Heart right ventricle (tissue), 16 donors: Measurements from ENCODE around the gene AKTIP. TPM values are rescaled to one million over a fixed set of nuclear protein-coding genes. Genes with fewer than 3 reads are reported as not detected.

Experiments used
- ATAC-seq, 8 donors: fragments of 200-7000 bp; cut with Tn5 transposase; one replicate each; pipeline ENCODE4 v1.9.1; 2020; ENCODE audit warnings: mild to moderate bottlenecking in 8 of 8, moderate library complexity in 8 of 8, moderate number of reproducible peaks in 1 of 8
- DNase-seq, 2 donors: peaks; one replicate each; pipeline ENCODE4 v3.0.0-alpha.2; 2020
- H3K27ac ChIP-seq, 10 donors: fragments of 200-600 bp; sonication (generic) in 2 of 10; one replicate each; pipeline versions ENCODE4 v1.5.0 to v1.8.0; 2020 to 2022; ENCODE audit warnings: mild to moderate bottlenecking in 3 of 10
- H3K27me3 ChIP-seq, 7 donors: fragments of 200-600 bp; one replicate each; pipeline ENCODE4 v1.8.0; 2021 to 2022; ENCODE audit warnings: mild to moderate bottlenecking in 2 of 7
- H3K36me3 ChIP-seq, 9 donors: fragments of 200-600 bp; sonication (generic) in 1 of 9; one replicate each; pipeline versions ENCODE4 v1.5.0 to v1.8.0; 2020 to 2022; ENCODE audit warnings: mild to moderate bottlenecking in 2 of 9
- H3K4me1 ChIP-seq, 9 donors: fragments of 200-600 bp; sonication (generic) in 1 of 9; one replicate each; pipeline versions ENCODE4 v1.5.0 to v1.8.0; 2020 to 2022; ENCODE audit warnings: mild to moderate bottlenecking in 4 of 9
- H3K4me3 ChIP-seq, 10 donors: fragments of 200-600 bp; sonication (generic) in 2 of 10; one replicate each; pipeline versions ENCODE4 v1.5.0 to v1.8.0; 2020 to 2022; ENCODE audit warnings: mild to moderate bottlenecking in 7 of 10, moderate library complexity in 2 of 10
- H3K9me3 ChIP-seq, 11 donors: fragments of 200-600 bp in 10 of 11; sonication (generic) in 2 of 11; one replicate each; pipeline versions ENCODE4 v1.5.0 to v1.8.0; 2013 to 2022; ENCODE audit warnings: mild to moderate bottlenecking in 2 of 11, control low read depth in 1 of 11, moderate library complexity in 1 of 11
- WGBS, 2 donors: extraction: QIAGEN DNeasy Blood & Tissue Kit; methylation state at CpG; one replicate each; pipeline ENCODE4 v1.1.7; 2013; ENCODE audit warnings: inconsistent platforms in 1 of 2; 5-methylcytosine and 5-hydroxymethylcytosine counted together
- intact Hi-C, 10 donors: fragments of 100-400 bp; cut with DNase I; formaldehyde crosslinking; loops; one replicate each; pipeline versions ENCODE4 v1.11.1 to v1.14.2; 2022
- long read RNA-seq, 3 donors: library from polyadenylated mRNA; unstranded; transcript quantifications; one replicate each; pipeline ENCODE4 v2.0.0, GENCODE V29; 2020 to 2021
- polyA plus RNA-seq, 2 donors: library from polyadenylated mRNA; stranded (reverse); fragments of 200-250 nt; gene quantifications; one replicate each; pipeline ENCODE4 v1.2.3, GENCODE V29; 2013
- total RNA-seq, 10 donors: library from RNA; stranded (reverse); fragmentation: NEBNext Ultra II Directional in 3 of 10; extraction: Animal tissue kit (Norgen Biotek cat#: 25700) in 3 of 10; gene quantifications; one replicate each; pipeline versions ENCODE4 v1.2.1 to v1.2.4, GENCODE V29; 2021 to 2023
- TF ChIP-seq, protein P1 (sequence below), 9 donors: fragments of 200-600 bp; sonication (generic) in 2 of 9; IDR thresholded peaks; one replicate each; pipeline versions ENCODE4 v1.5.0 to v1.8.0; 2021 to 2022; ENCODE audit warnings: antibody characterized with exemption in 9 of 9, mild to moderate bottlenecking in 5 of 9, moderate library complexity in 1 of 9
- donor health status: Arrhythmogenic right ventricular cardiomyopathy.
- donor health status: ischemic (EF 13 %, LVEDD 7.1; RV severe dilation, severe dysfunction).
- donor health status: healthy with polysubstance abuse.
- donor health status: DM: no; HTN: yes; CAD: no.
- donor health status: DM: no; HTN: no; CAD: no.
- donor health status: ischemic (EF 25% LVEDD 6.9; RV normal size, moderate dysfunction).
- donor health status: ischemic (EF 25% LVEDD 5.7; RV mildly dilated, moderate dysfunction).
- donor health status: healthy.
- donor health status: DM: yes; HTN: yes; CAD: no.
- donor health status: Ischemic cardiomyopathy.
- donor health status: ischemic (EF 35%, LVEDD 5.7; RV mildly dilated, moderate dysfunction).
- donor health status: nonischemic (EF 11% LVEDD 7.7; RV severe dilation, severe dysfunction).
- donor health status: DM: yes; HTN: yes; CAD: no.
- donor health status: PGD.
- donor health status: ischemic (EF 29% LVEDD 5.4; RV normal size, mild dysfunction).
- donor health status: nonischemic (EF 23%, LVEDD 6.1; RV moderate dilation, normal function).

AKTIP gene
- total RNA-seq (100 to 1,000 TPM in 1 of 10 donors, 10 to 100 TPM in 9; 61.4 to 105 (median 75.6) TPM), polyA plus RNA-seq (10 to 100 TPM; 33.4 to 48.7 TPM)
- long read RNA-seq, donor 1, transcript AKTIP-202 (10 exons, 2,426 nt): major isoform, 18 of 82 reads
- long read RNA-seq, donor 1, partial matches to known transcripts: 2 of 82 reads
- long read RNA-seq, donor 1, other reads (novel, unspliced or antisense): 60 of 82 reads
- long read RNA-seq, donor 2, transcript AKTIP-202 (10 exons, 2,426 nt): major isoform, 14 of 93 reads
- long read RNA-seq, donor 2, partial matches to known transcripts: 1 of 93 reads
- long read RNA-seq, donor 2, other reads (novel, unspliced or antisense): 76 of 93 reads
- long read RNA-seq, donor 3, transcript AKTIP-202 (10 exons, 2,426 nt): major isoform, 57 of 180 reads
- long read RNA-seq, donor 3, partial matches to known transcripts: 10 of 180 reads
- long read RNA-seq, donor 3, other reads (novel, unspliced or antisense): 112 of 180 reads

- Histone ChIP-seq H3K9me3 (no peaks in the 10 kb centered on the region), H3K4me3 (peak within 1 kb of the TSS; percentile 83 to 99 (median 88)), H3K27ac (peak within 1 kb of the TSS; percentile 91 to 99 (median 94)), H3K36me3 (peaks cover 0 to 26% (median 12%) of the 10 kb centered on the region in 9 donors), H3K27me3 (no peaks in the 10 kb centered on the region), H3K4me1 (peaks cover 5 to 47% (median 40%) of the 10 kb centered on the region in 9 donors)
- intact Hi-C loops: loop anchor here in 6 of 10 donors (2.0 to 10.0 kb wide), 3 partner anchors 68 to 1425 kb away; partner anchors contain the start of gene RBL2 (in 5 of the 6)
- 0 to 1% methylated on average over 63 to 76 of the region's 76 CpGs for WGBS, 2 donors
- TF ChIP-seq, protein P1, sequence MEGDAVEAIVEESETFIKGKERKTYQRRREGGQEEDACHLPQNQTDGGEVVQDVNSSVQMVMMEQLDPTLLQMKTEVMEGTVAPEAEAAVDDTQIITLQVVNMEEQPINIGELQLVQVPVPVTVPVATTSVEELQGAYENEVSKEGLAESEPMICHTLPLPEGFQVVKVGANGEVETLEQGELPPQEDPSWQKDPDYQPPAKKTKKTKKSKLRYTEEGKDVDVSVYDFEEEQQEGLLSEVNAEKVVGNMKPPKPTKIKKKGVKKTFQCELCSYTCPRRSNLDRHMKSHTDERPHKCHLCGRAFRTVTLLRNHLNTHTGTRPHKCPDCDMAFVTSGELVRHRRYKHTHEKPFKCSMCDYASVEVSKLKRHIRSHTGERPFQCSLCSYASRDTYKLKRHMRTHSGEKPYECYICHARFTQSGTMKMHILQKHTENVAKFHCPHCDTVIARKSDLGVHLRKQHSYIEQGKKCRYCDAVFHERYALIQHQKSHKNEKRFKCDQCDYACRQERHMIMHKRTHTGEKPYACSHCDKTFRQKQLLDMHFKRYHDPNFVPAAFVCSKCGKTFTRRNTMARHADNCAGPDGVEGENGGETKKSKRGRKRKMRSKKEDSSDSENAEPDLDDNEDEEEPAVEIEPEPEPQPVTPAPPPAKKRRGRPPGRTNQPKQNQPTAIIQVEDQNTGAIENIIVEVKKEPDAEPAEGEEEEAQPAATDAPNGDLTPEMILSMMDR (IDR thresholded peaks at IDR 0.05): no peak
- DNase-seq (no peak), ATAC-seq (peak; percentile 2 to 63 (median 4))
Observed at GRCh38 chr16:53502331-53503269, at the start of gene AKTIP. Gene AKTIP (minus strand): TSS chr16:53503209. CDS start chr16:53500259, 2,950 bp downstream.

GRCh38 chr16:53549970-53550690 lies 47.1 kb upstream of the AKTIP start:
- Histone ChIP-seq H3K9me3 (no peaks in the 10 kb centered on the region), H3K27ac (no peak overlapping the region), H3K4me1 (peaks cover 0 to 10% (median 7%) of the 10 kb centered on the region in 9 donors), H3K4me3 (peak overlapping the region in 1 of 10 donors; percentile 17), H3K27me3 (peaks cover 0 to 23% (median 0%) of the 10 kb centered on the region in 7 donors), H3K36me3 (no peaks in the 10 kb centered on the region)
- TF ChIP-seq, protein P1 (IDR thresholded peaks at IDR 0.05): peak in 8 of 9 donors; percentile 22 to 88 (median 72)
- ATAC-seq (peak; percentile 73 to 95 (median 90)), DNase-seq (peak in 1 of 2 donors; percentile 54)
- intact Hi-C loops: loop anchor here in 1 of 10 donors (10.0 kb wide), 1 partner anchor 1705 kb away; no protein-coding TSS in a partner anchor
- WGBS, 2 donors: 20% methylated on average over 18 of the region's 18 CpGs

- intact Hi-C loops: no loop called here
- TF ChIP-seq, protein P1 (IDR thresholded peaks at IDR 0.05): peak in 4 of 9 donors; percentile 6 to 29 (median 15)
- no peak overlapping the region for H3K4me3 ChIP-seq
- DNase-seq: no peak
- peak in 1 of 8 donors; percentile 61 for ATAC-seq
- no peak overlapping the region for H3K27ac ChIP-seq
- H3K36me3 ChIP-seq: no peaks in the 10 kb centered on the region
- WGBS, 2 donors: 38 to 45% methylated on average over 4 of the region's 4 CpGs
- peaks cover 0 to 10% (median 7%) of the 10 kb centered on the region in 9 donors for H3K4me1 ChIP-seq
- no peaks in the 10 kb centered on the region for H3K9me3 ChIP-seq
- peaks cover 0 to 34% (median 3%) of the 10 kb centered on the region in 7 donors for H3K27me3 ChIP-seq
Observed at GRCh38 chr16:53546988-53547391, 44.0 kb upstream of the AKTIP start.
